ENCODE results near the gene GLE1.

GRCh38 chr9:128553728-128554127, 49.2 kb downstream of the GLE1 start:
- TF ChIP-seq POLR2A (IDR thresholded peaks at IDR 0.05; ENCODE audit: low read length) (no peak), GATA1 (IDR thresholded peaks at IDR 0.05; ENCODE audit: low read depth, low read length) (no peak)
